Peyer's patch (tissue), 4 donors: ENCODE results near the gene RPL11.

ENCODE experiments used
- POLR2A ChIP-seq, 2 donors: fragments of 450-650 bp; IDR thresholded peaks; one replicate each; pipeline ENCODE4 v1.5.1; 2017; ENCODE audit warnings: antibody characterized with exemption in 2 of 2, mild to moderate bottlenecking in 2 of 2, moderate library complexity in 2 of 2
- TF ChIP-seq, protein P1 (sequence below), 6 experiments: fragments of 450-650 bp in 4 of 6; fragments of 200-600 bp in 2 of 6; sonication (generic) in 1 of 6; IDR thresholded peaks; one replicate each; pipeline ENCODE4 v1.5.1; 2017 to 2019; ENCODE audit warnings: antibody characterized with exemption in 6 of 6, mild to moderate bottlenecking in 3 of 6, moderate library complexity in 1 of 6

DNA sequence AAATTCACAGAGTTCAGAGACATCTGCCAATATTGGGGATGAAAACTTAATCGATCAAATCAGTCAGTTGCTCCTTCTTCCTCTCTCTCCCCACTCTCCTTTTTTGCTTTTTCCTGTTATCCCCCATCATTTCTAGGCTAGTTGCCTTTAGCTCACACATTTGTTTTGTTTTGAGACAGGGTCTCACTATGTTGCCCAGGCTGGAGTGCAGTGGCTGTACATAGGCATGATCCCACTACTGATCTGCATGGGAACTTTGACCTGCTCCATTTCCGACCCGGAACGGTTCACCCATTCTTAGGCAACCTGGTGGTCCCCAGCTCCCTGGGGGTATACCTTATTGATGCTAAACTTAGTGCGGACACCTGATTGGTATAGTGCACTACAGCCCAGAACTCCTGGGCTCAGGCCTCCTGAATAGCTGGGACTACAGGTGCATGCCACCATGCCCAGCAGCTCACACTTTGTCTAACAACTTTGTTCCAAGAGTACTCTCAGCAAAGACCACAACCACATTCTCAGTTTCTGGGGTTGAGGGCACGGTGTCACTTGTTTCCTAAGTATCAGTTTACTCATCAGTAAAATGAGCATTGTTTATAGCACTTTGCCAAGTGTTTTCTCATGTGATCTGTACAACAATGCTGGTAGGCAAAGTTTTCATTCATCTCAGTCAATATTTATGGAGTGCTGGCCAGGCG lies 45.0 kb downstream of the RPL11 start:
- TF ChIP-seq, protein P1, sequence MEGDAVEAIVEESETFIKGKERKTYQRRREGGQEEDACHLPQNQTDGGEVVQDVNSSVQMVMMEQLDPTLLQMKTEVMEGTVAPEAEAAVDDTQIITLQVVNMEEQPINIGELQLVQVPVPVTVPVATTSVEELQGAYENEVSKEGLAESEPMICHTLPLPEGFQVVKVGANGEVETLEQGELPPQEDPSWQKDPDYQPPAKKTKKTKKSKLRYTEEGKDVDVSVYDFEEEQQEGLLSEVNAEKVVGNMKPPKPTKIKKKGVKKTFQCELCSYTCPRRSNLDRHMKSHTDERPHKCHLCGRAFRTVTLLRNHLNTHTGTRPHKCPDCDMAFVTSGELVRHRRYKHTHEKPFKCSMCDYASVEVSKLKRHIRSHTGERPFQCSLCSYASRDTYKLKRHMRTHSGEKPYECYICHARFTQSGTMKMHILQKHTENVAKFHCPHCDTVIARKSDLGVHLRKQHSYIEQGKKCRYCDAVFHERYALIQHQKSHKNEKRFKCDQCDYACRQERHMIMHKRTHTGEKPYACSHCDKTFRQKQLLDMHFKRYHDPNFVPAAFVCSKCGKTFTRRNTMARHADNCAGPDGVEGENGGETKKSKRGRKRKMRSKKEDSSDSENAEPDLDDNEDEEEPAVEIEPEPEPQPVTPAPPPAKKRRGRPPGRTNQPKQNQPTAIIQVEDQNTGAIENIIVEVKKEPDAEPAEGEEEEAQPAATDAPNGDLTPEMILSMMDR (IDR thresholded peaks at IDR 0.05) = no peak
- no peak for TF ChIP-seq POLR2A (IDR thresholded peaks at IDR 0.05)
